Breast epithelium (tissue), 3 donors: ENCODE data around the gene CYSTM1.

Experiments
- POLR2A ChIP-seq: fragments of 450-650 bp; IDR thresholded peaks from one replicate; pipeline ENCODE4 v1.6.1; 2016; ENCODE audit warnings: antibody characterized with exemption, mild to moderate bottlenecking, moderate library complexity
- POLR2AphosphoS5 ChIP-seq, 3 donors: sonication (generic); formaldehyde crosslinking; IDR thresholded peaks; one replicate each; pipeline ENCODE4 v1.6.1; 2017; ENCODE audit warnings: antibody characterized with exemption in 3 of 3
- TF ChIP-seq, protein P1 (sequence below), 3 donors: fragments of 450-650 bp; IDR thresholded peaks; one replicate each; pipeline ENCODE4 v1.5.1; 2016 to 2017; ENCODE audit warnings: antibody characterized with exemption in 3 of 3, mild to moderate bottlenecking in 3 of 3, moderate library complexity in 3 of 3

DNA sequence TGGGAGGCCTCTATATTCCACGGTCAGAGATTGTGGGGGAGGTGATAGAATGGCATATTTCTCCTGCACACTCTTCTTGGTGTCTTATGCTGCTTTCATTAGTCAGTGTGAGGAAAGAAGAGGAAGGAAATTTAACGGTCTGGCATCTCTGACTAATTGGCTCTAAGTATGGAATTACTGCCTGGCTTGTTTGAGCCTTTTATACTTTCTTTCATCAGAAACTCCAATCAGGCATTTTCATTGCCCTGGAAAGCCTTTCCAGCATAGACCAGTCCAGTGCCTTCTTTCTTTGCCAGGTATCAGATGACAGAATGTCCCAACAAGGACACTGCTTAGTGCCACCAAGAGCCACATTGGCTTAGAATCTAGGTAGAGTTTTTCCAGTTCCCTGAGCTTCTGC is 30.2 kb downstream of the CYSTM1 start:
- TF ChIP-seq, protein P1, sequence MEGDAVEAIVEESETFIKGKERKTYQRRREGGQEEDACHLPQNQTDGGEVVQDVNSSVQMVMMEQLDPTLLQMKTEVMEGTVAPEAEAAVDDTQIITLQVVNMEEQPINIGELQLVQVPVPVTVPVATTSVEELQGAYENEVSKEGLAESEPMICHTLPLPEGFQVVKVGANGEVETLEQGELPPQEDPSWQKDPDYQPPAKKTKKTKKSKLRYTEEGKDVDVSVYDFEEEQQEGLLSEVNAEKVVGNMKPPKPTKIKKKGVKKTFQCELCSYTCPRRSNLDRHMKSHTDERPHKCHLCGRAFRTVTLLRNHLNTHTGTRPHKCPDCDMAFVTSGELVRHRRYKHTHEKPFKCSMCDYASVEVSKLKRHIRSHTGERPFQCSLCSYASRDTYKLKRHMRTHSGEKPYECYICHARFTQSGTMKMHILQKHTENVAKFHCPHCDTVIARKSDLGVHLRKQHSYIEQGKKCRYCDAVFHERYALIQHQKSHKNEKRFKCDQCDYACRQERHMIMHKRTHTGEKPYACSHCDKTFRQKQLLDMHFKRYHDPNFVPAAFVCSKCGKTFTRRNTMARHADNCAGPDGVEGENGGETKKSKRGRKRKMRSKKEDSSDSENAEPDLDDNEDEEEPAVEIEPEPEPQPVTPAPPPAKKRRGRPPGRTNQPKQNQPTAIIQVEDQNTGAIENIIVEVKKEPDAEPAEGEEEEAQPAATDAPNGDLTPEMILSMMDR (IDR thresholded peaks at IDR 0.05): no peak
- no peak for TF ChIP-seq POLR2A
- TF ChIP-seq POLR2AphosphoS5 (IDR thresholded peaks at IDR 0.05): no peak
